Liver (tissue), 9 donors: ENCODE data around the gene TNFSF15. TPM values are rescaled to one million over a fixed set of nuclear protein-coding genes. Genes with fewer than 3 reads are reported as not detected.

ENCODE experiments used
- DNase-seq: peaks from one replicate; pipeline ENCODE4 v3.0.0-alpha.2; 2017; ENCODE audit warnings: low spot score
- H3K27ac ChIP-seq, 2 donors: one replicate each; pipeline ENCODE4 v1.7.0; 2013; ENCODE audit warnings: inconsistent platforms in 2 of 2, low read length in 2 of 2, control low read depth in 1 of 2, low read depth in 1 of 2, mild to moderate bottlenecking in 1 of 2
- H3K27me3 ChIP-seq, 4 donors: one replicate each; pipeline versions ENCODE4 v1.6.1 to v1.7.0; 2013; ENCODE audit warnings: low read length in 3 of 4, inconsistent platforms in 1 of 4, mild to moderate bottlenecking in 1 of 4, moderate library complexity in 1 of 4; ENCODE audit not compliant: control insufficient read depth in 4 of 4, insufficient read depth in 4 of 4
- H3K36me3 ChIP-seq, 4 donors: one replicate each; pipeline versions ENCODE4 v1.6.1 to v1.7.0; 2013; ENCODE audit warnings: low read length in 3 of 4, mild to moderate bottlenecking in 3 of 4, low read depth in 1 of 4, moderate library complexity in 1 of 4; ENCODE audit not compliant: control insufficient read depth in 4 of 4, insufficient read depth in 3 of 4
- H3K4me1 ChIP-seq, 4 donors: one replicate each; pipeline versions ENCODE4 v1.6.1 to v1.7.0; 2013; ENCODE audit warnings: low read length in 3 of 4, mild to moderate bottlenecking in 3 of 4, moderate library complexity in 1 of 4; ENCODE audit not compliant: control insufficient read depth in 4 of 4, insufficient read depth in 4 of 4
- H3K4me3 ChIP-seq, 3 donors: one replicate each; pipeline versions ENCODE4 v1.6.1 to v1.7.0; 2013; ENCODE audit warnings: low read length in 3 of 3, control low read depth in 1 of 3, low read depth in 1 of 3, mild to moderate bottlenecking in 1 of 3
- H3K9ac ChIP-seq, 2 donors: one replicate each; pipeline ENCODE4 v1.7.0; 2013; ENCODE audit warnings: low read length in 2 of 2, mild to moderate bottlenecking in 2 of 2, moderate library complexity in 2 of 2, control low read depth in 1 of 2, low read depth in 1 of 2
- H3K9me3 ChIP-seq, 4 donors: one replicate each; pipeline versions ENCODE4 v1.6.1 to v1.7.0; 2013; ENCODE audit warnings: low read length in 3 of 4; ENCODE audit not compliant: control insufficient read depth in 4 of 4
- FOXA1 ChIP-seq: IDR thresholded peaks from 2 replicates; pipeline ENCODE4 v1.6.1; 2016; ENCODE audit warnings: antibody characterized with exemption
- FOXA2 ChIP-seq: IDR thresholded peaks from 2 replicates; pipeline ENCODE4 v1.6.1; 2016; ENCODE audit warnings: antibody characterized with exemption
- TAF1 ChIP-seq: conservative IDR thresholded peaks from 2 replicates; pipeline ENCODE4 v1.6.1; 2016; ENCODE audit warnings: antibody characterized with exemption, mild to moderate bottlenecking
- YY1 ChIP-seq: IDR thresholded peaks from 2 replicates; pipeline ENCODE4 v1.6.1; 2016; ENCODE audit warnings: antibody characterized with exemption, mild to moderate bottlenecking
- WGBS: extraction: QIAGEN DNeasy Blood & Tissue Kit; methylation state at CpG from one replicate; pipeline ENCODE4 v1.1.7; 2013; 5-methylcytosine and 5-hydroxymethylcytosine counted together
- polyA plus RNA-seq, 2 donors: library from polyadenylated mRNA; stranded (reverse) in 1 of 2; unstranded in 1 of 2; fragments of 200-250 nt in 1 of 2; fragments of >200 nt in 1 of 2; fragmentation: Nextera tagmentation in 1 of 2; extraction: Ambion mirVana in 1 of 2; gene quantifications; one replicate each; pipeline versions ENCODE4 v1.2.1 to v1.2.3, GENCODE V29; 2013 to 2015
- total RNA-seq, 2 donors: library from RNA; depleted of rRNA; stranded (reverse); fragments of >200 nt; gene quantifications; one replicate each; pipeline ENCODE4 v1.2.3, GENCODE V29; 2014
- TF ChIP-seq, protein P1 (sequence below): IDR thresholded peaks from 2 replicates; pipeline ENCODE4 v1.6.1; 2016; ENCODE audit warnings: antibody characterized with exemption
- TF ChIP-seq, protein P2 (sequence below): IDR thresholded peaks from 2 replicates; pipeline ENCODE4 v1.6.1; 2016; ENCODE audit warnings: antibody characterized with exemption, mild to moderate bottlenecking
- TF ChIP-seq, protein P3 (sequence below): IDR thresholded peaks from 2 replicates; pipeline ENCODE4 v1.6.1; 2016; ENCODE audit warnings: antibody characterized with exemption
- donor health status: healthy.
- donor health status: healthy.
- donor health status: healthy.
- donor health status: healthy.
- donor health status: healthy.

Gene TNFSF15
- total and polyA plus RNA-seq, 4 donors = 0.01 to 0.42 (median 0.08) TPM; not detected in 1

DNA sequence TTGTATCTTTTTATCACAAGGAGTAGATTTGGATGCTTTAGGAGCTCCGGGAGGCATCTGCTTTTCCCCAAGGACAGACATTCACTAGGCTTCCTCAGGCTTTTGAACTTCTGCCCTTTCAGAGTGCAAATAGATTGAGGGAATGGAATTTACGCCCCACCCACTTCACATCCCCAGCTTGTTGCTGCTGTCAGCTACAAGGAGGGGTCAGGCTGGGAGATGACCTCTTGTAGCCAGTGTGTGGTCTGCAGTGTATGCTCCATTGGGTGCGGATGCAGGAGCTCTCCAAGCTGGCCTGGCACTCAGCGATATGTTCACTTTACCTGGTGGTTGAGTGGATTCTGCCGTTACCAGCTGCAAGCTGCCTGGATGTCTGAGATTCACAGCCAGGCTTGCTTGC, 6.4 kb downstream of the TNFSF15 start (continued):
- TF ChIP-seq, protein P1, sequence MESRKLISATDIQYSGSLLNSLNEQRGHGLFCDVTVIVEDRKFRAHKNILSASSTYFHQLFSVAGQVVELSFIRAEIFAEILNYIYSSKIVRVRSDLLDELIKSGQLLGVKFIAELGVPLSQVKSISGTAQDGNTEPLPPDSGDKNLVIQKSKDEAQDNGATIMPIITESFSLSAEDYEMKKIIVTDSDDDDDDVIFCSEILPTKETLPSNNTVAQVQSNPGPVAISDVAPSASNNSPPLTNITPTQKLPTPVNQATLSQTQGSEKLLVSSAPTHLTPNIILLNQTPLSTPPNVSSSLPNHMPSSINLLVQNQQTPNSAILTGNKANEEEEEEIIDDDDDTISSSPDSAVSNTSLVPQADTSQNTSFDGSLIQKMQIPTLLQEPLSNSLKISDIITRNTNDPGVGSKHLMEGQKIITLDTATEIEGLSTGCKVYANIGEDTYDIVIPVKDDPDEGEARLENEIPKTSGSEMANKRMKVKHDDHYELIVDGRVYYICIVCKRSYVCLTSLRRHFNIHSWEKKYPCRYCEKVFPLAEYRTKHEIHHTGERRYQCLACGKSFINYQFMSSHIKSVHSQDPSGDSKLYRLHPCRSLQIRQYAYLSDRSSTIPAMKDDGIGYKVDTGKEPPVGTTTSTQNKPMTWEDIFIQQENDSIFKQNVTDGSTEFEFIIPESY = no peak

DNA sequence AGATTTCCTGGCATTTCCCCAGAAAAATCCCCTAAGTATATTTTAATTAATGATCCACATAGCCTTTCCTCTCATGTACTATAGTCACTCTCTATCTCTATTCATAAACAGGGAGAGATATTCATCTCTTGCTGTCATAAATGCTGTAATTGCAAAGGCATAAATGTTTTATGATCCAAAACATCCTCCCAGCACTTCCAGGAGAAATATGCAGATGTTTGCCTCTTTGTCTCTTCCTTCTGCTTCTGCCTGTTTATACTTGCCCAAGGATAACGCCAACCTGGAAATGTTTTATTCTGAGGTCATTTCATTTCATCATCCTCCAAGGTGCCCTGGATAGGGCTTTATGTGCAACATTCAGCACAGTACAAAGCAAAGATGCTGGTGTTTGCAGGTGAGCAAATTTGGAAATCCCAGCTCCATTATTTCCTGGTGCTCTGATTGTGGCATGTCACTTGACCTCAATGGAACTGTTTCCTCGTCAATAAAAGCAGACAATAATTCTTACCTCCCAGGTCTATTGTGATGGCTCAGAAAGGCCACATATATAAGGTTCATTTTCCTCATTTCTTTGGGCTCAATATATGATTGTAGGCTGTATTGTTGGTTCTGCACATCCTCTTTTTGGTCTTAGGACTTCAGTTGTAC, 6.9 kb downstream of the TNFSF15 start:
- no peak for TF ChIP-seq FOXA2
- TF ChIP-seq, protein P1 = no peak
- TF ChIP-seq TAF1 = no peak
- Histone ChIP-seq H3K27me3 (no peaks in the 10 kb centered on the region), H3K36me3 (no peaks in the 10 kb centered on the region), H3K27ac (no peak overlapping the region), H3K4me1 (no peaks in the 10 kb centered on the region), H3K9me3 (no peaks in the 10 kb centered on the region), H3K9ac (no peak overlapping the region), H3K4me3 (no peak overlapping the region)
- DNase-seq = no peak
- 50% methylated on average over 2 of the region's 2 CpGs for WGBS

DNA sequence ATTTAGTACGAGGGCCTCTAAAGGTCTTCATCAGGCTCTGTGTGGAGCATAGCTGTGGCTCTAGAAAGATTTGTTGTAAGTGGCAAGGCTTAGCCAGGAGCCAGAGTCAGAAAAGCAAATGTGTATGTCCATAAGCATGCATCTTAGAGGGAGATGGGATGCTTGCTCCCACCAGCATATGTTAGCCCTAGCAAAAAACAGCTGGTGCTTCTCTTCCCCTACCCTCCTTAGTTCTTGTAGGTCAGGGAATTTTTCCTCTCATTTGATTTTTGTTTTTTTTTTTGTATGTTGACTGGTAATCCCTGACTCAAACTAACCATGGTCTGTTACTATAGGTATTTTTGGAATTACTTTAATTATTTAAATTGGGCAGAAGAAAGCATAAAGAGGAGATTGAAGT, 7.7 kb downstream of the TNFSF15 start:
- no peak overlapping the region for H3K27ac ChIP-seq
- TF ChIP-seq FOXA1 (no peak), YY1 (no peak)
- TF ChIP-seq, protein P1 = no peak
- TF ChIP-seq, protein P2, sequence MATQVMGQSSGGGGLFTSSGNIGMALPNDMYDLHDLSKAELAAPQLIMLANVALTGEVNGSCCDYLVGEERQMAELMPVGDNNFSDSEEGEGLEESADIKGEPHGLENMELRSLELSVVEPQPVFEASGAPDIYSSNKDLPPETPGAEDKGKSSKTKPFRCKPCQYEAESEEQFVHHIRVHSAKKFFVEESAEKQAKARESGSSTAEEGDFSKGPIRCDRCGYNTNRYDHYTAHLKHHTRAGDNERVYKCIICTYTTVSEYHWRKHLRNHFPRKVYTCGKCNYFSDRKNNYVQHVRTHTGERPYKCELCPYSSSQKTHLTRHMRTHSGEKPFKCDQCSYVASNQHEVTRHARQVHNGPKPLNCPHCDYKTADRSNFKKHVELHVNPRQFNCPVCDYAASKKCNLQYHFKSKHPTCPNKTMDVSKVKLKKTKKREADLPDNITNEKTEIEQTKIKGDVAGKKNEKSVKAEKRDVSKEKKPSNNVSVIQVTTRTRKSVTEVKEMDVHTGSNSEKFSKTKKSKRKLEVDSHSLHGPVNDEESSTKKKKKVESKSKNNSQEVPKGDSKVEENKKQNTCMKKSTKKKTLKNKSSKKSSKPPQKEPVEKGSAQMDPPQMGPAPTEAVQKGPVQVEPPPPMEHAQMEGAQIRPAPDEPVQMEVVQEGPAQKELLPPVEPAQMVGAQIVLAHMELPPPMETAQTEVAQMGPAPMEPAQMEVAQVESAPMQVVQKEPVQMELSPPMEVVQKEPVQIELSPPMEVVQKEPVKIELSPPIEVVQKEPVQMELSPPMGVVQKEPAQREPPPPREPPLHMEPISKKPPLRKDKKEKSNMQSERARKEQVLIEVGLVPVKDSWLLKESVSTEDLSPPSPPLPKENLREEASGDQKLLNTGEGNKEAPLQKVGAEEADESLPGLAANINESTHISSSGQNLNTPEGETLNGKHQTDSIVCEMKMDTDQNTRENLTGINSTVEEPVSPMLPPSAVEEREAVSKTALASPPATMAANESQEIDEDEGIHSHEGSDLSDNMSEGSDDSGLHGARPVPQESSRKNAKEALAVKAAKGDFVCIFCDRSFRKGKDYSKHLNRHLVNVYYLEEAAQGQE = no peak
- TF ChIP-seq, protein P3, sequence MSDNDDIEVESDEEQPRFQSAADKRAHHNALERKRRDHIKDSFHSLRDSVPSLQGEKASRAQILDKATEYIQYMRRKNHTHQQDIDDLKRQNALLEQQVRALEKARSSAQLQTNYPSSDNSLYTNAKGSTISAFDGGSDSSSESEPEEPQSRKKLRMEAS = no peak
- no peak overlapping the region for H3K4me3 ChIP-seq
- WGBS = 85% methylated on average over 1 of the region's 1 CpG
- H3K4me1 ChIP-seq = no peaks in the 10 kb centered on the region
- H3K9ac ChIP-seq = no peak overlapping the region
- H3K9me3 ChIP-seq = no peaks in the 10 kb centered on the region
- no peaks in the 10 kb centered on the region for H3K27me3 ChIP-seq
- no peaks in the 10 kb centered on the region for H3K36me3 ChIP-seq
- no peak for DNase-seq
